AG10803 (cell line): ENCODE results near the gene TMSB10.

Experiments
- DNase-seq: peaks from one replicate; pipeline ENCODE4 v3.0.0; 2010; ENCODE audit warnings: low read depth
- H3K4me3 ChIP-seq: 2 replicates; pipeline ENCODE4 v1.5.1; 2011; ENCODE audit warnings: mild to moderate bottlenecking, low read length, control low read depth
- TF ChIP-seq, protein P1 (sequence below): conservative IDR thresholded peaks from 2 replicates; pipeline ENCODE4 v1.5.1; 2011; ENCODE audit warnings: mild to moderate bottlenecking, low read length, control low read depth, inconsistent platforms

The TMSB10 gene

DNA sequence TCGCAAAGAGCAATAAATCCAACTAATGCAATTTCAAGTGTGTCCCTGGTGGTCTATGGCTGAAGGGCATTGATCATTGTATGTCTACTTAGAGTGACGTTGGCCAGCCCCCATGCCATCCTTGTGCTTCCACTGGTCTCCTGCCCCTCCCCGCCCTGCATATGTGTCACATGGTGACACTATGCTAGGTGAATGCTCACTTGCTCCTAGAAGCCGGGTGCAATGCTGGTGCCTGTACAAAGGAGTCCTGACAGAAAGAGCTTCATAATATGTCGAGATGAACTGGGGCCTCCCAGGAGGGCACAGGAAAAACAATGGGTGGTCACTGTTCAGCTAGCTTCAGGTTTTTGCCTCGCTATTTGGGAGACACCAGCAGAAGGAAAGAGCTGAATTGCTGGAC, 18.7 kb upstream of the TMSB10 start:
- H3K4me3 ChIP-seq = no peak overlapping the region
- no peak for DNase-seq
- TF ChIP-seq, protein P1, sequence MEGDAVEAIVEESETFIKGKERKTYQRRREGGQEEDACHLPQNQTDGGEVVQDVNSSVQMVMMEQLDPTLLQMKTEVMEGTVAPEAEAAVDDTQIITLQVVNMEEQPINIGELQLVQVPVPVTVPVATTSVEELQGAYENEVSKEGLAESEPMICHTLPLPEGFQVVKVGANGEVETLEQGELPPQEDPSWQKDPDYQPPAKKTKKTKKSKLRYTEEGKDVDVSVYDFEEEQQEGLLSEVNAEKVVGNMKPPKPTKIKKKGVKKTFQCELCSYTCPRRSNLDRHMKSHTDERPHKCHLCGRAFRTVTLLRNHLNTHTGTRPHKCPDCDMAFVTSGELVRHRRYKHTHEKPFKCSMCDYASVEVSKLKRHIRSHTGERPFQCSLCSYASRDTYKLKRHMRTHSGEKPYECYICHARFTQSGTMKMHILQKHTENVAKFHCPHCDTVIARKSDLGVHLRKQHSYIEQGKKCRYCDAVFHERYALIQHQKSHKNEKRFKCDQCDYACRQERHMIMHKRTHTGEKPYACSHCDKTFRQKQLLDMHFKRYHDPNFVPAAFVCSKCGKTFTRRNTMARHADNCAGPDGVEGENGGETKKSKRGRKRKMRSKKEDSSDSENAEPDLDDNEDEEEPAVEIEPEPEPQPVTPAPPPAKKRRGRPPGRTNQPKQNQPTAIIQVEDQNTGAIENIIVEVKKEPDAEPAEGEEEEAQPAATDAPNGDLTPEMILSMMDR = no peak

DNA sequence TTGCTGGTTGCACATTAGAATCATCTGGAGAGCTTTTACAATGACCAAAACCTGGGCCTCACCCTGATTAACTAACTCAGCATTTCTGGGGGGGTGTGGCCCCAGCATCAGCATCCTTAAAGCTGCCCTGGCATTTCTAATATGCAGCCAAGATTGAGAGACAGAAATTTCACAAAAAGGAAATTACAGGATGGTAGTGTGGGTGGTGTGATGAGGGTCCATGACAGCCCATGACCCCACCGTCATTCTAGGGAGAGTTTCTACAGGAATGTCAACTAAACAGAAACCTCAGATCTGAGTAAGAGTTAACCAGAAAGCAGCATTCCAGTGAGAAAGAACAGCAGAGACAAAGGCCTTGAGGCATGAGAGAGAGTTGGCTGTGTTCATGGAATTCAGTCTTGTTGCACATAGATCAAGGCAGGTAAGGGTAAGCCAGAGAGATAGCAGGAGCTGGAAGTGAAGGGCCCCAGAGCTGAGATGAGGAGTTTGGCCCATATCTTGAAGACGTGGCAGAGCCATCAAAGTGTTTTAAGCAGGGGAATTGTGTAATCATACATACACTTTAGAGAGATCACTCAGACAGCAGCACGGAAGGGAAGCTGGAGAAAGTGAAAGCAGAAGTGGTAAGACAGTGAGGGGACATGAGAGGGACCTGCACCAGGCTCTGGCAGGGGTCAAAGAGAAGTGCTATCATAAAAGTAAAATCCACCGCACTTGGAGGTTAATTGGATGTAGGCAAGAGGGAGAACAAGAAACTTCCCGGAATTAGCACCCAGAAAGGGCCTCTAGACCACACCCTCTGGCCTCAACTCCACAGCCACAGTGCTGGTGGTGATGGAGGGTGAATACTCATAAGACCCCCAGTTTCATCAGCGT, 16.8 kb upstream of the TMSB10 start:
- H3K4me3 ChIP-seq = peak overlapping the region; percentile 47
- TF ChIP-seq, protein P1 = no peak
- DNase-seq = peak; percentile 76

DNA sequence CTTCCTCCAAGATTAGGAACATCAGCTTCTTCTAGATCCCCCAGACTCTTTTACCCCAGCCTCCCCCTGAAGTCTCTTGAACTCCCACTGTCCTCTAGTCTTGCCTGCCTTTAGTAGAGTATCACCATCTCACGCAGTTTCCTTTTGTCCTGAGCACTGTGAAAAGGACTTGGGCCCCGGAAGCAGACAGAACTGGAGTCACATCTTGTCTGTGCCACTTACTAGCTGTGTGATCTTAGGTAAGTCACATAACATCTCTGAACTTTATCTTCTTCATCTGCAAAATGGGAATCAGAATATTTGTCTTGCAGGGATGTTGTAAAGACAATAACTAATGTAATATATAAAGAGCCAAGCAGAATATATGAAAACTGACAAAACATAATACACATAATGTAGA, 16.1 kb upstream of the TMSB10 start:
- TF ChIP-seq, protein P1 = no peak
- no peak for DNase-seq
- H3K4me3 ChIP-seq = peak overlapping the region; percentile 47

DNA sequence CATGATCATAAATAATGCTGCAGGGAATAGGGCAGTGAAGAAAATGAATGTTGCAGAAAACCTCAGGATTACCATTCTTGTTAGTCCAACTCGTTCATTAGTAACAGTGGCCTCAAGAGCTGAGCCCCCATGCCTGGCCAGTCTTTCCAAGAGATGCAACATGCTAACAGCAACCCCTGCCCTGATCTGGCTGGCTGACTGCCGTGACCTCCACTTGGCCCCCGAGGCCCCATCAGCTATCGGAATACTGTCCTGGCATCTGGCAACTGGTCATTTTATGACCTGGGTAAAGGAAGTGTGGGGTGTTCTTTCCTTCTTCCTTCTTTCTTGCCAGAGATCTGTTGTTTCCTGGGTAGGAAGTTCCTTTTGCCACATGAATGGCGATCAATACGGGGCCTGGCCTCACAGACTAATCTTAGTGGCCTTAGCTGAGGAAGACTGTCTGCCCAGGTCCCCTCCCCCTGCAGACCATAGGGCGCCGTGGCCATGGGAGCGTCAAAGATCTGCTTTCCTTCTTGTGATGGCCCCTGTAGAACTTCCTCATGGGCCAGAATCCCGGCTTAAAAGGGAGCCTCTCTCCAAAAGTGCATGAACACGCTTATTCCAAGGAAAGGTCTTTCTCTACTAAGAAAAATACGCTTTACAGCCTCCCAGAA, 14.0 kb upstream of the TMSB10 start:
- DNase-seq = no peak
- H3K4me3 ChIP-seq = no peak overlapping the region
- TF ChIP-seq, protein P1 = no peak

DNA sequence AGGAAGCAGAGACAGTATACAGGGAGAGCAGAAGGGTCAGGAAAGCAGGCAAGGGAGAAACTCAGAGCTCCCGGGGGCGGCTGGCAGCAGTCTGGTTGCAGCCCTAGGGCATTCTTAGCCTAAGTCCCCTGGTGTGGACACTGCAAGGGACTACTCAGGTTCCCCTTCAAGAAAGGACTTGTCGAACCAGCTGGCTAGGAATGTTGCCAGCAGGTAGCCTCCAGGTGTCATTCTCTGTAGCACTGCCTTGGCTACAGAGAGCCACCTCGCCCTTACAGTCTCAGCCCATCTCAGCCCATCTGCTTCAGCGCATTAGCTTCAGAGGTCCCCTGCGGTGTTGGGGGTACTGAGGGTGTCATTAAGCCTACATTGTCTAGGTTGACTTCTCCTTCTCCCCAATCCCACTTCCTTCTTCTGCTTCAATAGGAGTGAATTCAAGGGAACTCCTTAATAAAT, 11.3 kb upstream of the TMSB10 start:
- DNase-seq = no peak
- no peak overlapping the region for H3K4me3 ChIP-seq
- TF ChIP-seq, protein P1 = no peak

DNA sequence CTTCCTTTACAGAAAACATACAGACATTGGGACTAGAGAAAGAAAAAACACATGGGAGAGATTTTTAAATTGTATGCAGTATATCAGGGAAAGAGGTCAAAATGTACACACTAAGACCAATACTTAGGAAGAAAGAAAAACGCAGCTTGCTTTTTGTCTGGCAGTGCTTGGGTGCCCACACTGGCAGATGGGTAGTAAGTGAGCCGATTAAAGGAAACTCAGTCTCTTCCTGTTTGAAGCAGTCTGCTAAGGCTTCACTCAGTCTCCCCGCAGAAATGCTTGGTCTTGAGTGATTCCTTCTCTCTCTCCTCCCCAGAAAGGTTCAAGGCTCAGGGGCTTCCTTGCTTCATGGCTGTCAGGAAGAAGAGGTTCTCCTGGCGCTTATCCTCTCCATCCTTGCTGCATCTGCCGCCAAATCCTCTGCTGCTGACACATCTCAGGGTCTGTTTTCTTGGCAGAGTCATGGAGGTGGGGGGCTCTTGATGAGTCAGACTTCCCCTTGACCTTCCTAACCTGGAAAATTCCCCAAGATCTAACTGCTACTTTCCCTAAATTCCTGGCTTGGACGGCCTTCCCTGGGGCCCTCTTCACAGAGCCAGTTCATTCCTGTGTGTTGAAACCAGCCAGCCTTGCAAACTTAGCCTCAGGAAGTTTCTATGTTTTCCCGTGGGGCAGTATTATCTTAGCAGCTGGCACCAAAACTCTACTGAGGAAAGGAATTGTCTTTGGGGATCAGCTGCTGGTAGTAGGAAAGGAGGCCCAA, 10.5 kb upstream of the TMSB10 start:
- DNase-seq = peak; percentile 73
- no peak overlapping the region for H3K4me3 ChIP-seq
- TF ChIP-seq, protein P1 = no peak
